Measurements from ENCODE around the gene TTLL11. TPM values are rescaled to one million over a fixed set of nuclear protein-coding genes. Genes with fewer than 3 reads are reported as not detected.

The TTLL11 gene
- total and polyA plus RNA-seq, 8 donors = 5.4 to 11.6 (median 9.5) TPM

DNA sequence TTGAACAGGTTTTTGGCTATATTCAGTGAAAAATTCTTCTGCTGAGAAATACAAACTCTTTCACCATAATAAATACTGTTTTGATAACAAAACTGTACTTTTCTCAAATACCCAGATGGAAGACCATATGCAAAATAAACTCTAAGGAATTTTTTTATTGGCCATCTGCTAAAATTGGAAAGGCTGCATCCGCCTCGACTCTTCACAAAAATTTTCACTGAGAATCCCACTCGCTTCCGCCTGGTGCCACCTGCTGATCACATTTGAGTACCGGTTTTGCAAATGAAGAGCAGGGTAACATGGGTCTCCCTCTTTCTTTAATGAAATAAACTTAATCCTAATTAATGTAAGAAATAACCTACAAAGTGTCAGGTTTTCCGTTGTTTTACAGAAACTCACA, 76.4 kb downstream of the TTLL11 start:
- no peaks in the 10 kb centered on the region for H3K36me3 ChIP-seq
- no peak for ATAC-seq
- peak in 1 of 4 donors; percentile 40 for DNase-seq
- no peaks in the 10 kb centered on the region for H3K4me1 ChIP-seq
- TF ChIP-seq, protein P1, sequence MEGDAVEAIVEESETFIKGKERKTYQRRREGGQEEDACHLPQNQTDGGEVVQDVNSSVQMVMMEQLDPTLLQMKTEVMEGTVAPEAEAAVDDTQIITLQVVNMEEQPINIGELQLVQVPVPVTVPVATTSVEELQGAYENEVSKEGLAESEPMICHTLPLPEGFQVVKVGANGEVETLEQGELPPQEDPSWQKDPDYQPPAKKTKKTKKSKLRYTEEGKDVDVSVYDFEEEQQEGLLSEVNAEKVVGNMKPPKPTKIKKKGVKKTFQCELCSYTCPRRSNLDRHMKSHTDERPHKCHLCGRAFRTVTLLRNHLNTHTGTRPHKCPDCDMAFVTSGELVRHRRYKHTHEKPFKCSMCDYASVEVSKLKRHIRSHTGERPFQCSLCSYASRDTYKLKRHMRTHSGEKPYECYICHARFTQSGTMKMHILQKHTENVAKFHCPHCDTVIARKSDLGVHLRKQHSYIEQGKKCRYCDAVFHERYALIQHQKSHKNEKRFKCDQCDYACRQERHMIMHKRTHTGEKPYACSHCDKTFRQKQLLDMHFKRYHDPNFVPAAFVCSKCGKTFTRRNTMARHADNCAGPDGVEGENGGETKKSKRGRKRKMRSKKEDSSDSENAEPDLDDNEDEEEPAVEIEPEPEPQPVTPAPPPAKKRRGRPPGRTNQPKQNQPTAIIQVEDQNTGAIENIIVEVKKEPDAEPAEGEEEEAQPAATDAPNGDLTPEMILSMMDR (IDR thresholded peaks at IDR 0.05) = no peak
- H3K9me3 ChIP-seq = no peaks in the 10 kb centered on the region
- no peaks in the 10 kb centered on the region for H3K27me3 ChIP-seq
- intact Hi-C loops (cut with DNase I) = no loop called here
- no peak overlapping the region for H3K27ac ChIP-seq
- H3K4me3 ChIP-seq = no peak overlapping the region

DNA sequence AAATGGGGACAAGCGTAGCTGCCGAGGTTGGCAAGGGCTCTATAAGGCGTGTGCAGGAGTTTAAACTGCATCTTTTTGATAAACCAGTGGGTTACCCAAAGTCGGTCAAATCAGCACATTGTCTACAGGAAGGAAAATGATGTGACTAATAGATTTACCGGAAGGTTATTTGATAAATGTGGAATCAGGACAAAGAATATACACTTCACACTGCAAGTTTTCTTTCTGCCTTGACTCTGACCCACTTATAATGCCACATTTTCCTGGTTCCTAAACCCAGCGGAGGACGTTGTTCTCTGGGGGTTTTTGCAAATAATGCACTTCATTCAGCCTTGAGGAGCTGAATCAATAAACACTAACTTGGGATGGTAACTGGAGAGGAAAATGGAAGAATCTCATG, 76.8 kb downstream of the TTLL11 start:
- TF ChIP-seq, protein P1 (IDR thresholded peaks at IDR 0.05) = no peak
- Histone ChIP-seq H3K27ac (no peak overlapping the region), H3K9me3 (no peaks in the 10 kb centered on the region), H3K36me3 (no peaks in the 10 kb centered on the region), H3K27me3 (no peaks in the 10 kb centered on the region), H3K4me1 (no peaks in the 10 kb centered on the region), H3K4me3 (no peak overlapping the region)
- intact Hi-C loops (cut with DNase I) = no loop called here
- DNase-seq (no peak), ATAC-seq (no peak)

DNA sequence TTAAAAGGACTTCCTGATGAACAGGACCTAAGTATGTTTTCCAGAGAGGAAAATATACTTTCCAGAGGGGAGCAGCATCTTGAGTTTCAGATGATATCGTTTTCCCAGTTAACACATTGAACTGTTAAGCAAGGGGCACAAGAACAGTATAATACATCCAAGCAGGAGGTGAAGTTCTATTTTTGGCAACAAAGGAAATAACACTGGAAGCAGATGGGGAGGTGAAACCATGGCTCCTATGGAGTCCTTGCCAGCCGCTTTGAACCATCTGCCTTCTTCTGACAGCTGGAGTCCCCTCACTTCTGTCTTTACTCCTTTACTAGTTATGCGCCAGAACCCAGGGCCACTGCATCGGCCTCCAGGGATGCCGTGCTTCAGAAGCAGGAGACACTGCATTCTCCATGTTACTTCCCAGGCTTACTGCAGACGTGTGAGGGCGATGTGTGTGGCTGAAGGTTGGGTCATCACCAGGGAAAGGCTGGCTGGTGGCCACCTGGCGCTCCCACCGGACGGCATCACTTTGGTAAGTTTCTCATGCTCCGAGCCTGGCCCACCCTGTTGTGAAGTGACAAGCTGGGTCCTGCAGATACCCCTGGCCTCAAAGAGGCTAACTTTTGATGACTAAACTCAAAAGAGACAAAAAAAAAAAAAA, 77.8 kb downstream of the TTLL11 start:
- no peaks in the 10 kb centered on the region for H3K27me3 ChIP-seq
- no peak overlapping the region for H3K4me3 ChIP-seq
- DNase-seq = no peak
- no peaks in the 10 kb centered on the region for H3K36me3 ChIP-seq
- ATAC-seq = no peak
- no peaks in the 10 kb centered on the region for H3K9me3 ChIP-seq
- intact Hi-C loops (cut with DNase I) = no loop called here
- no peak overlapping the region for H3K27ac ChIP-seq
- TF ChIP-seq, protein P1 (IDR thresholded peaks at IDR 0.05) = no peak
- no peaks in the 10 kb centered on the region for H3K4me1 ChIP-seq

DNA sequence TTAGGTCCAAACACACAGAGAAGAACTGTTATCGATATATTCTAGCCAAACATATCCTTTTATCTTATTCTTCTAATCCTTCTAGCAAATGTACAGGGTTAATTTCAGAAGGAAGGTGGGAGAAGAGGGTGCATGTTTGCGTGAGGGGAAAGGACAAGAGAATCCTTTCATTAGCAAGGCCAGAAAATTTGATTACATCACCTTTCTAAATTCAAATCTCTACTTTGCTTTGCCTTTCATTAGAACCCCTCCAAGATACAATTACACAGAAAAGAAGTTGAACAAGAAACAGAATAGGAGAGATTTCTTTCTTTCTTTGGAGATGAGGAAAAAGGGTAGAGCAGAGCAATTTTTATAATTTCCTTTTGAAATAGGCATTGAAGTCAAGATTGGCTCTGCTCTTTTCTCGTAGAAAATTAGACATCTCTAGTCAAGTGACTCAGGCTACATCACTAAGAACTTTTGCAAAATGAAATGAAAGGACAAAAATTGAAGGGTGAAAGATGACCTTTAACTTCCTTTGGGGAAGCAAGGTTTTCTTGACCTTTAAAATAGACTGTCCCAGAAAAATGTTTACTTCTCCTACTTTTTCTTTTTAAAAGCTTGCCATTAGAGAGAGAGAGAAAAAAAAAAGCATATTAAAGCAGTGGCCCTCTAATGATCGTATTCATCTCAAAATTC, 81.2 kb downstream of the TTLL11 start:
- Histone ChIP-seq H3K27me3 (no peaks in the 10 kb centered on the region), H3K4me3 (no peak overlapping the region), H3K9me3 (no peaks in the 10 kb centered on the region), H3K27ac (no peak overlapping the region), H3K36me3 (no peaks in the 10 kb centered on the region), H3K4me1 (no peaks in the 10 kb centered on the region)
- TF ChIP-seq, protein P1 (IDR thresholded peaks at IDR 0.05) = no peak
- intact Hi-C loops (cut with DNase I) = no loop called here
- DNase-seq = no peak
- ATAC-seq = no peak

DNA sequence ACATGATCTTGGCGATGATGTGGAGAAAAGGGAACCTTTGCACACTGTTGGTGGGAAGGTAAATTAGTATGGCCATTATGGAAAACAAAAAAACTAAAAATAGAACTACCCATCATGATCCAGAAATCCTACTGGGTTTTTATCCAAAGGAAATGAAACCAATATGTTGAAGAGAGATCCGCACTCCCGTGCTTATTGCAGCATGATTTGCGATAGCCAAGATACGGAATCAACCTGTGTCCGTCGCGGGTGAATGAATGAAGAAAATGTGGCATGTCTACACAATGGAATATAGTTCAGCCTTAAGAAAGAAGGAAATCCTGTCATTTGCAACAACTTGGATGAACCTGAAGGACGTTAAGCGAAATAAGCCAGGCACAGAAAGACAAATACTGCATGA, 84.5 kb downstream of the TTLL11 start:
- H3K4me3 ChIP-seq = no peak overlapping the region
- H3K27ac ChIP-seq = no peak overlapping the region
- H3K36me3 ChIP-seq = no peaks in the 10 kb centered on the region
- TF ChIP-seq, protein P1 (IDR thresholded peaks at IDR 0.05) = no peak
- H3K4me1 ChIP-seq = no peaks in the 10 kb centered on the region
- no peaks in the 10 kb centered on the region for H3K27me3 ChIP-seq
- H3K9me3 ChIP-seq = no peaks in the 10 kb centered on the region
- ATAC-seq = no peak
- no peak for DNase-seq
- intact Hi-C loops (cut with DNase I) = no loop called here
